ENCODE measurements around the gene BCAT1.
A peak's percentile ranks its signal among the peaks of the same experiment; 100 is the strongest.
"Not testable (repeated sequence)": the region's sequence is repeated elsewhere in the genome, so short reads cannot be mapped to it uniquely, and the experiment has no call there.

BCAT1 gene

GRCh38 chr12:24929953-24930352, 18.9 kb downstream of the BCAT1 start:
- no peak for TF ChIP-seq CTCF (IDR thresholded peaks at IDR 0.05; ENCODE audit: low read depth, low read length)
- in situ Hi-C loops (cut with HindIII; ENCODE audit: low sequenced_read_pairs) = no loop called here
- DNase-seq (ENCODE audit: low read depth, low spot score) = no peak

GRCh38 chr12:24928533-24929306, 20.2 kb downstream of the BCAT1 start:
- peak; percentile 44 for DNase-seq (ENCODE audit: low read depth, low spot score)

More at GRCh38 chr12:24929953-24930352, 18.9 kb downstream of the BCAT1 start:
- no peak overlapping the region for H3K4me3 ChIP-seq (ENCODE audit: low read depth, low read length)

GRCh38 chr12:24928131-24928530, 20.8 kb downstream of the BCAT1 start:
- no peak overlapping the region for H3K4me3 ChIP-seq (ENCODE audit: low read depth, low read length)
- in situ Hi-C loops (cut with HindIII; ENCODE audit: low sequenced_read_pairs) = no loop called here
- no peak for TF ChIP-seq CTCF (IDR thresholded peaks at IDR 0.05; ENCODE audit: low read depth, low read length)
- no peak for DNase-seq (ENCODE audit: low read depth, low spot score)

More at GRCh38 chr12:24928533-24929306, 20.2 kb downstream of the BCAT1 start:
- in situ Hi-C loops (cut with HindIII; ENCODE audit: low sequenced_read_pairs); H3K4me3 ChIP-seq (ENCODE audit: low read depth, low read length): not testable (repeated sequence)

- not testable (repeated sequence) for H3K4me3 ChIP-seq (ENCODE audit: low read depth, low read length)
These were observed 22.8 kb downstream of the BCAT1 start for GRCh38 chr12:24926080-24926479.

GRCh38 chr12:24922090-24922489, 26.8 kb downstream of the BCAT1 start:
- TF ChIP-seq CTCF (IDR thresholded peaks at IDR 0.05; ENCODE audit: low read depth, low read length) = no peak
- in situ Hi-C loops (cut with HindIII; ENCODE audit: low sequenced_read_pairs) = no loop called here
- no peak for DNase-seq (ENCODE audit: low read depth, low spot score)
- H3K4me3 ChIP-seq (ENCODE audit: low read depth, low read length) = no peak overlapping the region

More at GRCh38 chr12:24926080-24926479, 22.8 kb downstream of the BCAT1 start:
- DNase-seq (ENCODE audit: low read depth, low spot score); in situ Hi-C loops (cut with HindIII; ENCODE audit: low sequenced_read_pairs): not testable (repeated sequence)

GRCh38 chr12:24921251-24922038, 27.5 kb downstream of the BCAT1 start:
- H3K4me3 ChIP-seq (ENCODE audit: low read depth, low read length) = no peak overlapping the region
- no peak for TF ChIP-seq CTCF (IDR thresholded peaks at IDR 0.05; ENCODE audit: low read depth, low read length)
- in situ Hi-C loops (cut with HindIII; ENCODE audit: low sequenced_read_pairs) = no loop called here
- DNase-seq (ENCODE audit: low read depth, low spot score) = peak; percentile 19

- no peak for TF ChIP-seq CTCF (IDR thresholded peaks at IDR 0.05; ENCODE audit: low read depth, low read length)
- in situ Hi-C loops (cut with HindIII; ENCODE audit: low sequenced_read_pairs) = no loop called here
- no peak for DNase-seq (ENCODE audit: low read depth, low spot score)
- H3K4me3 ChIP-seq (ENCODE audit: low read depth, low read length) = no peak overlapping the region
These were observed 28.8 kb downstream of the BCAT1 start for GRCh38 chr12:24920141-24920540.

Measured in astrocyte of the spinal cord (primary cell).